22Rv1 (cell line): ENCODE results near the gene ADAMTS3.

Experiments used
- ZFX ChIP-seq: fragments of 450-650 bp; IDR thresholded peaks from 2 replicates; pipeline ENCODE4 v1.6.1; 2017; ENCODE audit warnings: antibody characterized with exemption, borderline replicate concordance
- TF ChIP-seq, protein P1 (sequence below): fragments of 450-650 bp; IDR thresholded peaks from 2 replicates; pipeline ENCODE4 v1.5.1; 2017; ENCODE audit warnings: mild to moderate bottlenecking

DNA sequence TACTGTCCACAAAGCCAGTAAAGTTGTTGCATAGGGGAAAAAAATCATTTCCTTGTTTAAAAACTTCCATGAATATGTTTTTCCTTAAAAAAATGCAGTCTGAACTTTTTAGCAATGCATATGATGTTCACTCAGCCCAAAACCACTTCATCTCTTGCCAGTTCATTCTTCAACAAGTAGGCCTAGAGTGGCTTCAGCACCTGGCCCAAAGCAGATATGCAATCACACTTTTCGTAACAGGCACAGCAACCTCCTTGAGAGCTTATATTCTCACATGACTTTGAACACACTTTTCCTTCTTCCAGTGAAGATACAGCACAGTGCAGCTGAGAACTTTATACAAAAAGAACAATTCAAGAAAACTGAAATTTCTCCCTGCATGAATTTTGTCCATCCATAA lies 128.6 kb downstream of the ADAMTS3 start:
- TF ChIP-seq, protein P1, sequence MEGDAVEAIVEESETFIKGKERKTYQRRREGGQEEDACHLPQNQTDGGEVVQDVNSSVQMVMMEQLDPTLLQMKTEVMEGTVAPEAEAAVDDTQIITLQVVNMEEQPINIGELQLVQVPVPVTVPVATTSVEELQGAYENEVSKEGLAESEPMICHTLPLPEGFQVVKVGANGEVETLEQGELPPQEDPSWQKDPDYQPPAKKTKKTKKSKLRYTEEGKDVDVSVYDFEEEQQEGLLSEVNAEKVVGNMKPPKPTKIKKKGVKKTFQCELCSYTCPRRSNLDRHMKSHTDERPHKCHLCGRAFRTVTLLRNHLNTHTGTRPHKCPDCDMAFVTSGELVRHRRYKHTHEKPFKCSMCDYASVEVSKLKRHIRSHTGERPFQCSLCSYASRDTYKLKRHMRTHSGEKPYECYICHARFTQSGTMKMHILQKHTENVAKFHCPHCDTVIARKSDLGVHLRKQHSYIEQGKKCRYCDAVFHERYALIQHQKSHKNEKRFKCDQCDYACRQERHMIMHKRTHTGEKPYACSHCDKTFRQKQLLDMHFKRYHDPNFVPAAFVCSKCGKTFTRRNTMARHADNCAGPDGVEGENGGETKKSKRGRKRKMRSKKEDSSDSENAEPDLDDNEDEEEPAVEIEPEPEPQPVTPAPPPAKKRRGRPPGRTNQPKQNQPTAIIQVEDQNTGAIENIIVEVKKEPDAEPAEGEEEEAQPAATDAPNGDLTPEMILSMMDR: no peak
- no peak for TF ChIP-seq ZFX
